H1 (cell line): ENCODE measurements around the gene KATNAL1. TPM values are rescaled to one million over a fixed set of nuclear protein-coding genes. Genes with fewer than 3 reads are reported as not detected.

Experiments used
- BACH1 ChIP-seq: IDR thresholded peaks from 2 replicates; pipeline ENCODE4 v1.6.1; 2012; ENCODE audit warnings: low read length, improper control_type of control experiment
- CHD1 ChIP-seq: IDR thresholded peaks from 2 replicates; pipeline ENCODE4 v1.6.1; 2012; ENCODE audit warnings: low read depth, low read length, improper control_type of control experiment
- CHD7 ChIP-seq: fragments of 300-600 bp; sonication (generic); IDR thresholded peaks from 2 replicates; pipeline ENCODE4 v1.7.1; 2012; ENCODE audit warnings: low read length, moderate library complexity, mild to moderate bottlenecking, inconsistent platforms; ENCODE audit not compliant: insufficient replicate concordance
- FOSL1 ChIP-seq: IDR thresholded peaks from 2 replicates; pipeline ENCODE4 v1.6.1; 2011; ENCODE audit warnings: mild to moderate bottlenecking, low read depth, low read length, moderate library complexity; ENCODE audit not compliant: insufficient read depth
- POU5F1 ChIP-seq: IDR thresholded peaks from 2 replicates; pipeline ENCODE4 v1.6.1; 2011; ENCODE audit warnings: low read depth, mild to moderate bottlenecking, low read length, moderate library complexity
- TAF1 ChIP-seq: IDR thresholded peaks from 2 replicates; pipeline ENCODE4 v1.6.1; 2011; ENCODE audit warnings: mild to moderate bottlenecking, low read depth, low read length
- polyA plus RNA-seq, 7 experiments: library from polyadenylated mRNA; depleted of rRNA in 3 of 7; stranded (reverse) in 5 of 7; unstranded in 2 of 7; fragments of >200 nt in 5 of 7; fragments of 200-250 nt in 2 of 7; gene quantifications; 1 replicate in 5 of 7; 2 replicates in 1 of 7; 4 replicates in 1 of 7; pipeline versions ENCODE4 v1.2.1 to v1.2.3, GENCODE V29; 2011 to 2013; ENCODE audit warnings: missing spikeins in 2 of 7, mixed read lengths in 2 of 7
- total RNA-seq: library from RNA; stranded (reverse); fragmentation: NEBNext Ultra II Directional; extraction: Animal tissue kit (Norgen Biotek cat#: 25700); gene quantifications from 2 replicates; pipeline ENCODE4 v1.2.1, GENCODE V29; 2021

KATNAL1 gene
- total and polyA plus RNA-seq, 2 of the 8 experiments (the other 6 are each of a cell fraction or from before 2014, with no cell fraction given) = 4.0 to 13.2 TPM

- TF ChIP-seq POU5F1 (no peak), CHD7 (no peak), TAF1 (no peak), CHD1 (no peak), BACH1 (no peak), FOSL1 (no peak)
- TF ChIP-seq, all 59 proteins: peak for 0
These were observed 6.8 kb downstream of the KATNAL1 start (continued) for GRCh38 chr13:30300596-30300995.
